HG02840 (cell line): ENCODE results near the gene SRBD1.
"Not testable (repeated sequence)": the region's sequence is repeated elsewhere in the genome, so short reads cannot be mapped to it uniquely, and the experiment has no call there.

Experiments used
- ATAC-seq: cut with Tn5 transposase; IDR thresholded peaks from one replicate; pipeline ENCODE4 v1.9.1; 2021; ENCODE audit warnings: mild to moderate bottlenecking, moderate library complexity, moderate number of reproducible peaks; ENCODE audit not compliant: unreplicated experiment, low FRiP score

SRBD1 gene

GRCh38 chr2:45439788-45440773, 171.0 kb downstream of the SRBD1 start:
- peak; percentile 69 for ATAC-seq

- no peak for ATAC-seq
Measured at GRCh38 chr2:45438872-45439665, 172.0 kb downstream of the SRBD1 start.

GRCh38 chr2:45436456-45436855, 174.6 kb downstream of the SRBD1 start:
- no peak for ATAC-seq

- ATAC-seq = no peak
Measured at GRCh38 chr2:45435316-45435715, 175.8 kb downstream of the SRBD1 start.

GRCh38 chr2:45433363-45433762, 177.7 kb downstream of the SRBD1 start:
- no peak for ATAC-seq

- ATAC-seq = no peak
Measured at GRCh38 chr2:45432406-45432805, 178.7 kb downstream of the SRBD1 start.

- not testable (repeated sequence) for ATAC-seq
Measured at GRCh38 chr2:45426025-45426424, 185.0 kb downstream of the SRBD1 start.

- no peak for ATAC-seq
Measured at GRCh38 chr2:45422921-45423320, 188.1 kb downstream of the SRBD1 start.

GRCh38 chr2:45418532-45418931, 192.5 kb downstream of the SRBD1 start:
- ATAC-seq = no peak

- ATAC-seq = no peak
Measured at GRCh38 chr2:45415534-45416123, 195.4 kb downstream of the SRBD1 start.

- ATAC-seq = no peak
Measured at GRCh38 chr2:45412754-45413379, 198.2 kb downstream of the SRBD1 start.

- no peak for ATAC-seq
Measured at GRCh38 chr2:45409677-45410076, 201.4 kb downstream of the SRBD1 start.

GRCh38 chr2:45406621-45407020, 204.4 kb downstream of the SRBD1 start:
- no peak for ATAC-seq

- ATAC-seq = no peak
Measured at GRCh38 chr2:45404807-45405297, 206.2 kb downstream of the SRBD1 start.

GRCh38 chr2:45403036-45403435, 208.0 kb downstream of the SRBD1 start:
- no peak for ATAC-seq

GRCh38 chr2:45401431-45401922, 209.6 kb downstream of the SRBD1 start:
- ATAC-seq = no peak

GRCh38 chr2:45399040-45399784, 211.9 kb downstream of the SRBD1 start:
- no peak for ATAC-seq

- no peak for ATAC-seq
Measured at GRCh38 chr2:45397292-45397691, 213.8 kb downstream of the SRBD1 start.

GRCh38 chr2:45396671-45397070, 214.4 kb downstream of the SRBD1 start:
- no peak for ATAC-seq
